Thoracic aorta (tissue), 2 donors: Measurements from ENCODE around the gene MYH10. TPM values are rescaled to one million over a fixed set of nuclear protein-coding genes. Genes with fewer than 3 reads are reported as not detected.

Experiments used
- ATAC-seq: fragments of 150-250 bp; one replicate; pipeline ENCODE4 v1.8.0; 2017; ENCODE audit warnings: low read depth; ENCODE audit not compliant: insufficient number of reproducible peaks, low FRiP score
- DNase-seq: peaks from one replicate; pipeline ENCODE4 v3.0.0-alpha.2; 2020; ENCODE audit warnings: low spot score
- H3K27ac ChIP-seq, 2 donors: fragments of 200-600 bp; sonication (generic); 1 replicate in 1 of 2; 2 replicates in 1 of 2; pipeline ENCODE4 v1.5.1; 2016; ENCODE audit warnings: mild to moderate bottlenecking in 2 of 2, moderate library complexity in 2 of 2
- H3K27me3 ChIP-seq: fragments of 200-600 bp; sonication (generic); replicated peaks from 2 replicates; pipeline ENCODE4 v1.6.0; 2016; ENCODE audit warnings: mild to moderate bottlenecking; ENCODE audit not compliant: insufficient read depth
- H3K36me3 ChIP-seq: fragments of 200-600 bp; sonication (generic); one replicate; pipeline ENCODE4 v1.5.1; 2016
- H3K4me1 ChIP-seq, 2 donors: fragments of 200-600 bp; sonication (generic); 1 replicate in 1 of 2; 2 replicates in 1 of 2; pipeline versions ENCODE4 v1.5.1 to v1.6.0; 2016; ENCODE audit warnings: low read depth in 2 of 2, mild to moderate bottlenecking in 1 of 2; ENCODE audit not compliant: control insufficient read depth in 1 of 2
- H3K4me3 ChIP-seq: fragments of 200-600 bp; sonication (generic); 2 replicates; pipeline ENCODE4 v1.5.1; 2016; ENCODE audit warnings: mild to moderate bottlenecking
- H3K9me3 ChIP-seq: fragments of 200-600 bp; sonication (generic); 2 replicates; pipeline ENCODE4 v1.5.1; 2016
- CTCF ChIP-seq: fragments of 200-600 bp; sonication (generic); IDR thresholded peaks from one replicate; pipeline ENCODE4 v1.5.1; 2019; ENCODE audit warnings: antibody characterized with exemption
- total RNA-seq, 2 donors: library from RNA; depleted of rRNA; stranded (reverse); fragments of >200 nt; gene quantifications; one replicate each; pipeline versions ENCODE4 v1.1.0 to v1.2.3, GENCODE V29; 2016

MYH10 gene
- total RNA-seq, 2 donors from 2014 or later: 1,436 to 1,719 TPM

GRCh38 chr17:8610558-8610957 lies 20.0 kb downstream of the MYH10 start:
- ATAC-seq (no peak), DNase-seq (no peak)
- H3K27ac ChIP-seq: peak overlapping the region; percentile 69 to 79
- H3K27me3 ChIP-seq: no peaks in the 10 kb centered on the region
- H3K4me1 ChIP-seq: peaks cover 34 to 91% of the 10 kb centered on the region in 2 donors
- no peak for TF ChIP-seq CTCF
- peak overlapping the region; percentile 59 for H3K4me3 ChIP-seq
- H3K36me3 ChIP-seq: no peaks in the 10 kb centered on the region
- no peaks in the 10 kb centered on the region for H3K9me3 ChIP-seq

- no peaks in the 10 kb centered on the region for H3K27me3 ChIP-seq
- no peaks in the 10 kb centered on the region for H3K36me3 ChIP-seq
- H3K9me3 ChIP-seq: no peaks in the 10 kb centered on the region
- peak overlapping the region; percentile 79 to 82 for H3K27ac ChIP-seq
- H3K4me3 ChIP-seq: peak overlapping the region; percentile 59
- no peak for ATAC-seq
- peaks cover 39 to 92% of the 10 kb centered on the region in 2 donors for H3K4me1 ChIP-seq
- TF ChIP-seq CTCF: no peak
- DNase-seq: no peak
These were observed 20.6 kb downstream of the MYH10 start for GRCh38 chr17:8609910-8610309.

- peaks cover 39 to 91% of the 10 kb centered on the region in 2 donors for H3K4me1 ChIP-seq
- peaks cover 3% of the 10 kb centered on the region for H3K36me3 ChIP-seq
- no peak for TF ChIP-seq CTCF
- H3K4me3 ChIP-seq: peak overlapping the region; percentile 59
- H3K27me3 ChIP-seq: no peaks in the 10 kb centered on the region
- no peaks in the 10 kb centered on the region for H3K9me3 ChIP-seq
- ATAC-seq (no peak), DNase-seq (no peak)
- H3K27ac ChIP-seq: peak overlapping the region; percentile 79 to 82
These were observed 22.5 kb downstream of the MYH10 start for GRCh38 chr17:8608001-8608400.

DNA sequence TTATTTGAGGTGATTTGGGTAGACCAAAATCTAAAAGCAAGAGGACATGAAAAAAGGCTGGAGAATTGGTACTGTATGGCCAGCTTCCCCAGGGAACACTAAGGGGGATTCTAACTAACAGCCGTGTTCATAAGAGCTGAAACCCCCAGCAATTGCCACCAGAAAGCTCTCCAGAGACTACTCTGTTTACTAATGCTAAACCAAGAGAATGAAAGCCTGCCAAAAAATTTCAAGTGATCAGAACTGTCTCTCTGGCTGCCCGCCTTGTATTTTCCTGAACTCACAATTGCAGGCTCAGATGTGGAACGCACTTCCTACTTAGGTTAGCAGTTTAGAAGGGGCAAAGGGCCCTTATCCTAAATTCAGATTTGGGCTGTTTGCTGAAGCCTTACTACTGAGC lies 24.1 kb downstream of the MYH10 start:
- no peaks in the 10 kb centered on the region for H3K27me3 ChIP-seq
- H3K4me1 ChIP-seq: peaks cover 43 to 93% of the 10 kb centered on the region in 2 donors

DNA sequence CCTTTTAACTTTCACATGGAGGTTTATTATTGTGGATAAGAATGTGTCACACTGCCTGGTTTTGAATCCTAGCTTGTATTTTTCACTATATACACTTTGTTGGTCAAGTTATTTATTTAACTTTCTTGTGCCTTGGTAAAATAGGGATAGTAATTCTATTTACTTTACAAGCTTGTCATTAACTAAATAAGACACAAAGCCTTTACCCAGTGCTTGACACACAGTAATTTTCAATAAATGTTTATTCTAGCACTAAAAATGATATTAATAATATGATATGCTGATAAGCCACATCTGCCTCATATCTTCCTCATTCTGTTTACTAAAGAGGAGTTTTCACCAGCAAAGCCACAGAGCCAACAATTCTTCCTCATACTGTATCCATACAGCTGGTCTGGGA lies 27.8 kb downstream of the MYH10 start:
- H3K27ac ChIP-seq: peak overlapping the region; percentile 43 to 53
- H3K4me1 ChIP-seq: peaks cover 29 to 96% of the 10 kb centered on the region in 2 donors
- no peak for DNase-seq
- no peak for ATAC-seq
- TF ChIP-seq CTCF: no peak
- no peaks in the 10 kb centered on the region for H3K27me3 ChIP-seq
- H3K36me3 ChIP-seq: peaks cover 11% of the 10 kb centered on the region
- H3K9me3 ChIP-seq: no peaks in the 10 kb centered on the region
- no peak overlapping the region for H3K4me3 ChIP-seq

More for the DNA sequence above, 24.1 kb downstream of the MYH10 start:
- Histone ChIP-seq H3K9me3 (no peaks in the 10 kb centered on the region), H3K4me3 (peak overlapping the region; percentile 59), H3K36me3 (peaks cover 3% of the 10 kb centered on the region), H3K27ac (peak overlapping the region; percentile 79 to 82)
- ATAC-seq (no peak), DNase-seq (no peak)
- TF ChIP-seq CTCF: no peak
